OCI-LY1 (cell line): ENCODE measurements around the gene ANXA6.

Source experiments
- EZH2 ChIP-seq: fragments of 200-600 bp; sonication (generic), shearing (Covaris generic); IDR thresholded peaks from 2 replicates; pipeline ENCODE4 v1.8.0; 2017; ENCODE audit warnings: borderline replicate concordance, mixed run types, mild to moderate bottlenecking, antibody characterized with exemption, low read length, moderate library complexity, mixed read lengths
- TF ChIP-seq, protein P1 (sequence below): fragments of 200-600 bp; sonication (generic), shearing (Covaris generic); IDR thresholded peaks from 2 replicates; pipeline ENCODE4 v1.5.1; 2017; ENCODE audit warnings: mild to moderate bottlenecking, antibody characterized with exemption, low read length, moderate library complexity, mixed read lengths

- TF ChIP-seq, protein P1, sequence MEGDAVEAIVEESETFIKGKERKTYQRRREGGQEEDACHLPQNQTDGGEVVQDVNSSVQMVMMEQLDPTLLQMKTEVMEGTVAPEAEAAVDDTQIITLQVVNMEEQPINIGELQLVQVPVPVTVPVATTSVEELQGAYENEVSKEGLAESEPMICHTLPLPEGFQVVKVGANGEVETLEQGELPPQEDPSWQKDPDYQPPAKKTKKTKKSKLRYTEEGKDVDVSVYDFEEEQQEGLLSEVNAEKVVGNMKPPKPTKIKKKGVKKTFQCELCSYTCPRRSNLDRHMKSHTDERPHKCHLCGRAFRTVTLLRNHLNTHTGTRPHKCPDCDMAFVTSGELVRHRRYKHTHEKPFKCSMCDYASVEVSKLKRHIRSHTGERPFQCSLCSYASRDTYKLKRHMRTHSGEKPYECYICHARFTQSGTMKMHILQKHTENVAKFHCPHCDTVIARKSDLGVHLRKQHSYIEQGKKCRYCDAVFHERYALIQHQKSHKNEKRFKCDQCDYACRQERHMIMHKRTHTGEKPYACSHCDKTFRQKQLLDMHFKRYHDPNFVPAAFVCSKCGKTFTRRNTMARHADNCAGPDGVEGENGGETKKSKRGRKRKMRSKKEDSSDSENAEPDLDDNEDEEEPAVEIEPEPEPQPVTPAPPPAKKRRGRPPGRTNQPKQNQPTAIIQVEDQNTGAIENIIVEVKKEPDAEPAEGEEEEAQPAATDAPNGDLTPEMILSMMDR = no peak
- no peak for TF ChIP-seq EZH2
Observed at GRCh38 chr5:151178372-151178771, 20.8 kb upstream of the ANXA6 start.
